Fibroblast of skin of right biceps (primary cell): ENCODE results near the gene PI4KB.
"Not testable (repeated sequence)": the region's sequence is repeated elsewhere in the genome, so short reads cannot be mapped to it uniquely, and the experiment has no call there.

Source experiments
- DNase-seq: peaks from one replicate; pipeline ENCODE4 v3.0.0-alpha.2; 2013

The PI4KB gene

GRCh38 chr1:151327223-151327902 is at the start of gene PI4KB:
TSS of gene PI4KB (minus strand) at chr1:151327416. CDS start at chr1:151316481, 10,935 bp downstream.
- DNase-seq, result peak; percentile 99

GRCh38 chr1:151373196-151373595 is 46.0 kb upstream of the PI4KB start:
- no peak for DNase-seq

DNA sequence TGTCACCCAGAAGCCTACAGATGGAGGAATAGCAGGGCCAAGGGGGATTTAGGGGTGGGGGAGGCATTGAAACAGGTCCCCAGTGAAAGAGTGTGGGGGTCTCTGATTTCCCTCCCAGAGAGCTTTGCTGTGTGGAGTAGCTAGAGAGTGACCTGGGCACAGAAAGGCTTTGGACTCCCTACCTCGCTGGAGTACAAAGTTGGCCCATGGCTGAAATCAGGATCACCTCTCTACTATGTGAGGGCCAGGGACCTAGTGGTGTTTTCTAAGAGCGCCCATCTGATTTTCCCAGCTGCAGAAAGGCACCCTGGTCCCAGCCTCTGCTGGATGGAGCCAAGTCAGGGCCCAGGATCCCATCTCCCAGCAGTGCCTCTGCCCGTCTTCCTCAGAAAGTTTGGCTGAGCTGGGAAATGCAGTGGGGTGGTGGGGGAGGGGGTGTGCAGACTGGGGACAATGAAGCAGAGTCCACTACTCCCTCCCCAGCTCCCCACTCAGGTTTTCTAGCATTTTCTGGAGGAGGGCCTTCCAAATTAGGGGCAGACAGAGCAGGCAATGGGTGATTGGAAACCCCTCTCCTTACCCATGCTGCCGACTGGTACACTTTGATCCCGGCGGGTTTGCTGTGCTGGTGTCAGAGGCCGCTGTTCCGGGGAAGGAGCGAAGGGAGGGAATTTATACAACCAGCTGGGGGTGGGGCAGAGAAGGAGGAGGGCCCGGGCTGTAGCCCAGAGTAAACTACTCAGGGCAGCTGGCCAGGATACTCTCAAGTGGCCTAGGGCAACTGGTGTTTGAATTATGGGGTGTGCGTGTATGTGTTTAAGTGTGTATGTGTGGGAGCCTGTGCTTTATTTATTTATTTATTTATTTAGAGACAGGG is 45.1 kb upstream of the PI4KB start, which contains the start of gene SELENBP1:
SELENBP1 (minus strand) TSS at position 648 of the 877 bp plus-strand sequence; CDS start at position 584, 64 bp downstream.
- peak; percentile 57 for DNase-seq

DNA sequence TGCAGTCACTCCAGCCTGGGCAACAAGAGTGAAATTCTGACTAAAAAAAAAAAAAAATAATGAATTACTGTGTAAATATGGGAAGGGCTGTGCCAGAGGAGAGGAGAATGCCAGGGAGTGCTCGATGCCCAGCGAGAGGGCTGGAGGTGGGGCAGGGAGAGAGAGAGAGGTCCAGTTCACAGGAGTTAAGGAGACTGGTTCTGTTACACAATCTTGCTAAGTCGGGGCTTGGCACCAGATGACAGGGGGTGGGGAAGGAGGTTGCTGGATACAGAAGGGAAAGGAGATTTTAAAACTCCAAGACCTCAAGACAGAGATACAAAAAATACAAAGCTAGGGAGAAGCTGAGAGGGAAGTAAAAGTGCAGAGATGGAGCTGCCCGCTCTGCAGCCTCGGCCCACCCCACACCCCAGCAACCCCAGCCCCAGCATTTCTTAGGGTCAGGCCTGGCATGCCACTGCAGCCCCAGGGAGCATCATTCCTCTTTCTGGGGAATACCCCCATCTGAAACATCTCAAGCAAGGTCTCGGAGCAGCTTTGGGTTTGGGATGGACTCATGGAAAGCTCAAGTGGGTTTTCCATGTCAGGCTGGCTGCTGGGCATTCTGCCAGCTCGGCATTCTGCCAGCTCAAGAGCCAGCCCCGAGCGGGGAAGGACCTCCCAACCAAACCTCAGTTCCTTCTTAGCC is 44.3 kb upstream of the PI4KB start:
- DNase-seq, result peak; percentile 36

- DNase-seq, result peak; percentile 6
Measured at GRCh38 chr1:151370211-151370911, 43.1 kb upstream of the PI4KB start.

DNA sequence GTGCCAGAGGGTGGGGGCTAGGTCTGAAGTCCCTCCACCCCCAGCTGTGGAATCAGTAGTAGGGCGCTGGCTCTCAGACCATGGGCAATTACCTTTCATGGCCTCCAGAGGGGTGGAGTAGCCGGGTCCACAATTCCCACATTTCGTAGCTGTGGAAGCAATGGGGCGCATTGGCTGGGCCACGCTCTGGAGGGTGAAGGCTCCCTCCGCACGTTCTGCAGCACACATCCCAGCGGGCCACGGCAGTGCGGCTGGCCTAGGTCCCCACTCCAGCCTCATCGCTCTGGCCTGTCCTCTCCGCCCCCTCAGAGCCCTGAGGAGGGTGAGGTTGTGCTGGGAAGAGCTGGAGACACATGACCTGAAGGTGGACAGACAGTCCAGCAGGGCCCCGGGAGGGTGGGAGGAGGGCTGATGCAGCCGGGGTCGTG is 42.4 kb upstream of the PI4KB start:
- no peak for DNase-seq

- DNase-seq, result no peak
Measured at GRCh38 chr1:151369302-151369610, 42.0 kb upstream of the PI4KB start.

GRCh38 chr1:151368393-151369301 is 41.4 kb upstream of the PI4KB start:
- DNase-seq, result no peak

- no peak for DNase-seq
Measured at GRCh38 chr1:151367658-151368392, 40.6 kb upstream of the PI4KB start.

- no peak for DNase-seq
Measured at GRCh38 chr1:151364996-151365395, 37.8 kb upstream of the PI4KB start.

- no peak for DNase-seq
Measured at GRCh38 chr1:151362308-151363155, 35.3 kb upstream of the PI4KB start.

- DNase-seq, result no peak
Measured at GRCh38 chr1:151361883-151362282, 34.7 kb upstream of the PI4KB start.

GRCh38 chr1:151356696-151357095 is 29.5 kb upstream of the PI4KB start:
- DNase-seq, result no peak

- DNase-seq, result peak; percentile 26
Measured at GRCh38 chr1:151352021-151352718, 25.0 kb upstream of the PI4KB start.

DNA sequence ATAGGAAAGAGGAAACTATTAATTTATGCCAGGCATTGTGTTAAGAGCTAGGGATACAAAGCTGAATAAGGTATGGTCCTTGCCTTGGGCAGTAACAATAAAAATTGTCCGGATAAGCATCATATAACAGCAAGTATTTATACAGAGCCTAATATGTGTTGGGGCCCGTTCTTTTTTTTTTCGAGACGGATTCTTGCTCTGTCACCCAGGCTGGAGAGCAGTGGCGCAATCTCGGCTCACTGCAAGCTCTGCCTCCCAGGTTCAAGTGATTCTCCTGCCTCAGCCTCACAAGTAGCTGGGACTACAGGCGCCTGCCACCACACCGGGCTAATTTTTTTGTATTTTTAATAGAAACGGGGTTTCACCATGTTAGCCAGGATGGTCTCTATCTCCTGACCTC is 23.1 kb upstream of the PI4KB start:
- not testable (repeated sequence) for DNase-seq

DNA sequence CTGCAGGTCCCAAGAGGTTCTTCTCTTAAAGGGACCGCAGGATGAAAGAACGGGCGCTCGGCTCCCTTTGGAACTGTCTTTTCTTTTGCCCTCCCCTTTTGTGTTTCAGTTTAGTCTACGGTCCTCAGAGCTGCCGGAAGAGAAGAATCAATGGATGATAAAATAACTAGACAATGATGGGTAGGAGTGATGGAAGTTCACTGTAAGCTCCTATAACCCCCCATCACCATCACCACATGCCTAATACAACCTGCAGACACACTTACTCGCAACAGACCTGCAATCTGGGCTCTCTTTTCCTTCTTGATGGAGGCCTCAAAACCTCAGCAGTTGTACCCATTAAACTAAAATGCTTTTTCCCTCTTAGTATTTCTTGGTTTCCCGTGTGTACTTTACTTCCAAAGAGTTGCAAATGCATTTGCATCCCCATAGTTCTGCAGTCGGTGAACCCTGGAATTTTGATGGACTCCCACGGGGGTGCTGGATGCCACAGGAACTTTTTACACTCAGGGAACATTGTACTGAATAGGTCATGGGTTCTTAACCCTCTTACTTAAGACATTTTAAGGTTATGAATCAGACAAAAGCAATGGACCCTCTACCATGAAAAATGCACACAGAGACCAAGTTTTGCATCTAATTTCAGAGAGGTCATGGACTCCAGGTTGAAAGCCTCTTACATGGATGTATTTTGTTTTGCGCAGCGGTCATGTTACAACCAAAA is 20.5 kb upstream of the PI4KB start:
- peak; percentile 23 for DNase-seq

GRCh38 chr1:151346769-151347522 is 19.7 kb upstream of the PI4KB start, which contains the start of gene RFX5:
TSS of gene RFX5 (minus strand) at chr1:151347252. CDS start at chr1:151346320, 932 bp downstream.
- DNase-seq, result peak; percentile 98
